DOHH2 (cell line): Measurements from ENCODE around the gene POU5F2.

ENCODE experiments used
- H3F3A ChIP-seq: fragments of 200-600 bp; sonication (generic), shearing (Covaris generic); 2 replicates; pipeline ENCODE4 v1.6.0; 2016; ENCODE audit warnings: antibody characterized with exemption, mild to moderate bottlenecking; ENCODE audit not compliant: control insufficient read depth, insufficient read depth
- H3K27ac ChIP-seq: fragments of 200-600 bp; sonication (generic); 2 replicates; pipeline ENCODE4 v1.5.1; 2014; ENCODE audit warnings: low read depth, mild to moderate bottlenecking, low read length, moderate library complexity
- H3K27me3 ChIP-seq: fragments of 200-600 bp; sonication (generic); 2 replicates; pipeline ENCODE4 v1.6.1; 2014; ENCODE audit warnings: mild to moderate bottlenecking, low read length, mixed read lengths; ENCODE audit not compliant: control insufficient read depth
- H3K36me3 ChIP-seq: fragments of 200-600 bp; sonication (generic); 2 replicates; pipeline ENCODE4 v1.6.1; 2014; ENCODE audit warnings: mild to moderate bottlenecking, low read length, moderate library complexity, mixed read lengths; ENCODE audit not compliant: control insufficient read depth
- H3K4me1 ChIP-seq: fragments of 200-600 bp; sonication (generic); 2 replicates; pipeline ENCODE4 v1.6.1; 2014; ENCODE audit warnings: mild to moderate bottlenecking, low read length, mixed read lengths; ENCODE audit not compliant: control insufficient read depth
- H3K4me2 ChIP-seq: fragments of 200-600 bp; sonication (generic); 2 replicates; pipeline ENCODE4 v1.6.0; 2014; ENCODE audit warnings: mild to moderate bottlenecking, low read length, moderate library complexity
- H3K4me3 ChIP-seq: fragments of 200-600 bp; sonication (generic); 2 replicates; pipeline ENCODE4 v1.5.1; 2014; ENCODE audit warnings: mild to moderate bottlenecking, low read length, mixed read lengths
- H3K79me2 ChIP-seq: fragments of 200-600 bp; sonication (generic); 2 replicates; pipeline ENCODE4 v1.6.1; 2014; ENCODE audit warnings: mild to moderate bottlenecking, low read length, mixed read lengths; ENCODE audit not compliant: control insufficient read depth
- H3K9me2 ChIP-seq: fragments of 200-600 bp; sonication (generic); replicated peaks from 2 replicates; pipeline ENCODE4 v1.6.1; 2014; ENCODE audit warnings: mild to moderate bottlenecking, low read length, mixed read lengths; ENCODE audit not compliant: control insufficient read depth
- H3K9me3 ChIP-seq: fragments of 200-600 bp; sonication (generic); 2 replicates; pipeline ENCODE4 v1.6.1; 2014; ENCODE audit warnings: antibody characterized with exemption, low read length, mixed read lengths; ENCODE audit not compliant: control insufficient read depth, insufficient read depth
- H4K20me1 ChIP-seq: fragments of 200-600 bp; sonication (generic); 2 replicates; pipeline ENCODE4 v1.6.0; 2014; ENCODE audit warnings: low read depth, mild to moderate bottlenecking, antibody characterized with exemption, low read length, moderate library complexity; ENCODE audit not compliant: control insufficient read depth, insufficient read depth
- EZH2phosphoT487 ChIP-seq: fragments of 200-600 bp; sonication (generic); IDR thresholded peaks from 2 replicates; pipeline ENCODE4 v1.6.1; 2017; ENCODE audit warnings: borderline replicate concordance, mild to moderate bottlenecking, antibody characterized with exemption, low read length, moderate library complexity, mixed read lengths
- TF ChIP-seq, protein P1 (sequence below): fragments of 200-600 bp; sonication (generic); IDR thresholded peaks from one replicate; pipeline ENCODE4 v1.5.1; 2014; ENCODE audit warnings: antibody characterized with exemption, mild to moderate bottlenecking, low read depth, low read length; ENCODE audit not compliant: poor library complexity, severe bottlenecking

POU5F2 gene

DNA sequence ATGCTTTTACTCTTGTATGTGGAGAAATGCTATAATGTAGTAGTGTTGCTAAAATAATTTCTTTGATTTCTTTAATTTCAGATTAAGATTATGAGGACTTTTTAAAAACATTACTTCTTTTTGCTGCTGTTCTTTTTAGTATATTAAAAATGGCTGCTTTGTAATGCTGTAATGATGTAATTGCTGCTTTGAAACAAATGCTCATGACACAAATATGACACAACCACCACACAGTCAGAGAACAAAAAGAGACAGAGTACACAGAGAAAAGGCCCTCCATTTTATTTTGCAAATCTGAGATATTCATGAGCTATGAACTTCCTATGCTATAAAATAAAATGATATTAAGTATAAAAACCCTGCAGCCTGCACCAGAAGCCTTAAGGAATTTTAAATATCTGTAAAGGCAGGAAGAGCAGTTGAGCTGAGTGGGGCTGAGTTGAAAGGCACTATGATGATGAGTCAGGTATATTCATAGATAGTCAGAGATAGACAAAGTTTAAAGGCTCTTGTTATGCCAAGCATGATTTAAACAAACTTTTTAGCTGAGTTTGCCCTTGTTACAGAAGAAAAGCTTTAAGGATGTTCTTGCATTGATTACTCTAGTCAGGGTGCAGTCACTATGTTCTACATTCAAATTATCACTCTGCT is 5.1 kb upstream of the POU5F2 start:
- Histone ChIP-seq H3K4me2 (no peak overlapping the region), H3K79me2 (no peaks in the 10 kb centered on the region), H3K27ac (no peak overlapping the region), H3K4me3 (no peak overlapping the region), H3K9me3 (no peaks in the 10 kb centered on the region), H3K4me1 (no peaks in the 10 kb centered on the region), H4K20me1 (no peaks in the 10 kb centered on the region), H3K9me2 (no peaks in the 10 kb centered on the region), H3F3A (no peaks in the 10 kb centered on the region), H3K27me3 (no peaks in the 10 kb centered on the region), H3K36me3 (no peaks in the 10 kb centered on the region)
- TF ChIP-seq, protein P1, sequence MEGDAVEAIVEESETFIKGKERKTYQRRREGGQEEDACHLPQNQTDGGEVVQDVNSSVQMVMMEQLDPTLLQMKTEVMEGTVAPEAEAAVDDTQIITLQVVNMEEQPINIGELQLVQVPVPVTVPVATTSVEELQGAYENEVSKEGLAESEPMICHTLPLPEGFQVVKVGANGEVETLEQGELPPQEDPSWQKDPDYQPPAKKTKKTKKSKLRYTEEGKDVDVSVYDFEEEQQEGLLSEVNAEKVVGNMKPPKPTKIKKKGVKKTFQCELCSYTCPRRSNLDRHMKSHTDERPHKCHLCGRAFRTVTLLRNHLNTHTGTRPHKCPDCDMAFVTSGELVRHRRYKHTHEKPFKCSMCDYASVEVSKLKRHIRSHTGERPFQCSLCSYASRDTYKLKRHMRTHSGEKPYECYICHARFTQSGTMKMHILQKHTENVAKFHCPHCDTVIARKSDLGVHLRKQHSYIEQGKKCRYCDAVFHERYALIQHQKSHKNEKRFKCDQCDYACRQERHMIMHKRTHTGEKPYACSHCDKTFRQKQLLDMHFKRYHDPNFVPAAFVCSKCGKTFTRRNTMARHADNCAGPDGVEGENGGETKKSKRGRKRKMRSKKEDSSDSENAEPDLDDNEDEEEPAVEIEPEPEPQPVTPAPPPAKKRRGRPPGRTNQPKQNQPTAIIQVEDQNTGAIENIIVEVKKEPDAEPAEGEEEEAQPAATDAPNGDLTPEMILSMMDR = no peak
- TF ChIP-seq EZH2phosphoT487 = no peak

DNA sequence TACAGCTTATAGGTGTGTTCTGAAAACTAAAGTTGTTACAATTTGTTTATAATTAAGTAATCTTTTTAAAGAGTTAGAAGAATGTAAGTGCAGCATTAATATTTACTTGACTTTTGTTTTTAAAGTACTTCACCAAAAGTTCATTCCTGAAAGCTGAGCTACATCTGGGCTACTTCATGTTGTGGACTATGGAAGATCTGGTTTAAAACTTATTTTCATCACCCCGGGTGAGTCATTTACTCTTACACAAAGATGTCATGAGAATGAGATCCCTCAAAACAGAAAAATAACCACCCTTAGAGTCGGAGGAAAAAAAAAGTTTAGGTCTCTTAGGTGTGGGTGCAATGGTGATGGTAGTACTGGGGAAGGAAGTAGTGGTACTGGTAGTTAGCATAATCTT is 5.1 kb downstream of the POU5F2 start:
- no peaks in the 10 kb centered on the region for H3K9me3 ChIP-seq
- no peaks in the 10 kb centered on the region for H3K27me3 ChIP-seq
- no peak for TF ChIP-seq EZH2phosphoT487
- TF ChIP-seq, protein P1 = no peak
- no peaks in the 10 kb centered on the region for H3K9me2 ChIP-seq
- no peak overlapping the region for H3K27ac ChIP-seq
- no peak overlapping the region for H3K4me3 ChIP-seq
- H3K36me3 ChIP-seq = no peaks in the 10 kb centered on the region
- no peaks in the 10 kb centered on the region for H3F3A ChIP-seq
- H4K20me1 ChIP-seq = no peaks in the 10 kb centered on the region
- no peaks in the 10 kb centered on the region for H3K79me2 ChIP-seq
- no peaks in the 10 kb centered on the region for H3K4me1 ChIP-seq
- no peak overlapping the region for H3K4me2 ChIP-seq

DNA sequence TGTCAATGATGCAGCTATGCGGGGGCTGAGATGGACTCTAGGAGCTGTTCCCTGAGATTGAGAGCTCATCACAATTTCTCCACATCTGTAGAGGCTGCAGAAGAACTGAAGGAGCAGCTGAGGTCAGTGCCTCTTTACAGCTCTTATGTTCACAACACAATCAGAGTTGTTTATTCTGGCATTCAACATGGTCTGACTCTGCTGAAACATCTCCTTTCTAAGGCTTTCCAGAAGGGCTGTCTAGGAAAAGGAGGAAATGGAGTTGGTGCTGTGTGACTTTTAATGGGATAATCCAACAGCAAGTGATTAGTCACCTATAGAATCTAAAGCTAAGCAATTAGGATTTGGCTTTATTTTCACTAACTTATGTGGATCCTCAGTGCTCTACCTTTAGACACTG is 6.0 kb downstream of the POU5F2 start:
- no peaks in the 10 kb centered on the region for H4K20me1 ChIP-seq
- H3K4me1 ChIP-seq = no peaks in the 10 kb centered on the region
- H3K27ac ChIP-seq = no peak overlapping the region
- H3F3A ChIP-seq = no peaks in the 10 kb centered on the region
- no peaks in the 10 kb centered on the region for H3K36me3 ChIP-seq
- H3K9me2 ChIP-seq = no peaks in the 10 kb centered on the region
- H3K4me2 ChIP-seq = no peak overlapping the region
- no peak overlapping the region for H3K4me3 ChIP-seq
- no peaks in the 10 kb centered on the region for H3K27me3 ChIP-seq
- H3K9me3 ChIP-seq = no peaks in the 10 kb centered on the region
- no peaks in the 10 kb centered on the region for H3K79me2 ChIP-seq
- TF ChIP-seq EZH2phosphoT487 = no peak
- TF ChIP-seq, protein P1 = no peak

DNA sequence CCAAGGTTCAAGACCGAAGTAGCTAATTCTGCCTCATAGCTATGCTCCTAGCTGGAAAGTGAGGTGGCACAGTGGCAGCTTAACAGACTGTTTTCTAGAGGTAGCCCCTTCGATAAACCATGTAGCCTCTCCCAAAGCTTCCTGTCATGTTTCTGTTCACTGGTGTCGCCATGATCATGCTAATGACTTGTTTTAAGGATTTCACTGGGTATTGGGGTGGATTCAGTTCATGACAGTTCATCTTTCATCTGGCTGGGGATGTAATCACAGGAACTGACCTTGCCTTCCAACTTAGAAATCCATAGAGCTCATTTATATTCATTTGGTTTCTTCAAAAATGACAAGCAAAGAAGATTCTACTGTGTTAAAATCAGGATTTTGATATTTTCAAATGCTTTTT is 9.4 kb downstream of the POU5F2 start:
- no peaks in the 10 kb centered on the region for H3F3A ChIP-seq
- H3K27ac ChIP-seq = no peak overlapping the region
- no peaks in the 10 kb centered on the region for H3K9me2 ChIP-seq
- H3K9me3 ChIP-seq = no peaks in the 10 kb centered on the region
- no peak overlapping the region for H3K4me2 ChIP-seq
- no peak for TF ChIP-seq EZH2phosphoT487
- TF ChIP-seq, protein P1 = no peak
- H3K4me3 ChIP-seq = no peak overlapping the region
- no peaks in the 10 kb centered on the region for H3K27me3 ChIP-seq
- no peaks in the 10 kb centered on the region for H3K79me2 ChIP-seq
- no peaks in the 10 kb centered on the region for H3K36me3 ChIP-seq
- H4K20me1 ChIP-seq = no peaks in the 10 kb centered on the region
- H3K4me1 ChIP-seq = no peaks in the 10 kb centered on the region
